GM12873 (cell line): Measurements from ENCODE around the gene FGF9.

Source experiments
- CTCF ChIP-seq: IDR thresholded peaks from 2 replicates; pipeline ENCODE4 v1.5.1; 2012; ENCODE audit warnings: low read depth, mild to moderate bottlenecking, moderate library complexity, low read length, control low read depth; ENCODE audit not compliant: insufficient read depth; ENCODE audit errors: missing control alignments

FGF9 gene

DNA sequence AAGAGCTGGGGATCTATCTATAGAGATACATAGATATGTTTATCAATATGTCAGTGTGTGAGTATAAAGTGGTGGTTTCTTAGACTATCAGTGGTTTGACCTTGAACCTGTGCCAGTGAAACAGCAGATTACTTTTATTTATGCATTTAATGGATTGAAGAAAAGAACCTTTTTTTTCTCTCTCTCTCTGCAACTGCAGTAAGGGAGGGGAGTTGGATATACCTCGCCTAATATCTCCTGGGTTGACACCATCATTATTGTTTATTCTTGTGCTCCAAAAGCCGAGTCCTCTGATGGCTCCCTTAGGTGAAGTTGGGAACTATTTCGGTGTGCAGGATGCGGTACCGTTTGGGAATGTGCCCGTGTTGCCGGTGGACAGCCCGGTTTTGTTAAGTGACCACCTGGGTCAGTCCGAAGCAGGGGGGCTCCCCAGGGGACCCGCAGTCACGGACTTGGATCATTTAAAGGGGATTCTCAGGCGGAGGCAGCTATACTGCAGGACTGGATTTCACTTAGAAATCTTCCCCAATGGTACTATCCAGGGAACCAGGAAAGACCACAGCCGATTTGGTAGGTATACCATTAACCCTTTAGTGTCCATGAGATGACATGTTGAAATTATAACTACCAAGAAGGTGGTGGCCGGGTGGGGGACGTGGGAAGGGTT lies 880 bp downstream of the FGF9 start:
- TF ChIP-seq CTCF = no peak

- TF ChIP-seq CTCF = no peak
Observed at GRCh38 chr13:21672287-21672680, 1.4 kb downstream of the FGF9 start.

GRCh38 chr13:21672796-21673538 lies 2.1 kb downstream of the FGF9 start:
- no peak for TF ChIP-seq CTCF

- TF ChIP-seq CTCF = no peak
Observed at GRCh38 chr13:21673539-21673788, 2.6 kb downstream of the FGF9 start.

- no peak for TF ChIP-seq CTCF
Observed at GRCh38 chr13:21673789-21674489, 3.1 kb downstream of the FGF9 start.

- no peak for TF ChIP-seq CTCF
Observed at GRCh38 chr13:21674490-21675009, 3.7 kb downstream of the FGF9 start.

- TF ChIP-seq CTCF = no peak
Observed at GRCh38 chr13:21675095-21675991, 4.5 kb downstream of the FGF9 start.
